LNCAP (cell line): ENCODE data around the gene APOBEC3A.

ENCODE experiments used
- TF ChIP-seq, protein P1 (sequence below): fragments of 450-650 bp; IDR thresholded peaks from 2 replicates; pipeline ENCODE4 v1.5.1; 2017; ENCODE audit warnings: mild to moderate bottlenecking

APOBEC3A gene

DNA sequence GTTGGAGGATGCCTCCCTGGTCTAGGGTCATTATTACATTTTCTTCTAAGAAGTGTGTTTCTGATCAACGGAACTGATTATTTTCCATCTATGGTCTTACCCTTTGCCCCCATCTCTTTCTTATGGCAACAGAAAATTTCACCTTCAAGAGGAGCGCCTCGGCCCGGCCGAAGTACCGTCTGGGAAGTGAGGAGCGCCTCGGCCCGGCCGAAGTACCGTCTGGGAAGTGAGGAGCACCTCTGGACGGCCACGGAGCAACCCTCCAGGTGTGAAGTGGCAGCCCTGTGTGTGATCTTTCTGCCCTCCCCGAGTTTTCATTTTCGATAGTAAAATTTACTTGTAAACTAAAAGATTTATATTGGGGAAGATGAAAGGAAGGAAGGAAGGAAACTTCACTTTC, 53.5 kb downstream of the APOBEC3A start:
- TF ChIP-seq, protein P1, sequence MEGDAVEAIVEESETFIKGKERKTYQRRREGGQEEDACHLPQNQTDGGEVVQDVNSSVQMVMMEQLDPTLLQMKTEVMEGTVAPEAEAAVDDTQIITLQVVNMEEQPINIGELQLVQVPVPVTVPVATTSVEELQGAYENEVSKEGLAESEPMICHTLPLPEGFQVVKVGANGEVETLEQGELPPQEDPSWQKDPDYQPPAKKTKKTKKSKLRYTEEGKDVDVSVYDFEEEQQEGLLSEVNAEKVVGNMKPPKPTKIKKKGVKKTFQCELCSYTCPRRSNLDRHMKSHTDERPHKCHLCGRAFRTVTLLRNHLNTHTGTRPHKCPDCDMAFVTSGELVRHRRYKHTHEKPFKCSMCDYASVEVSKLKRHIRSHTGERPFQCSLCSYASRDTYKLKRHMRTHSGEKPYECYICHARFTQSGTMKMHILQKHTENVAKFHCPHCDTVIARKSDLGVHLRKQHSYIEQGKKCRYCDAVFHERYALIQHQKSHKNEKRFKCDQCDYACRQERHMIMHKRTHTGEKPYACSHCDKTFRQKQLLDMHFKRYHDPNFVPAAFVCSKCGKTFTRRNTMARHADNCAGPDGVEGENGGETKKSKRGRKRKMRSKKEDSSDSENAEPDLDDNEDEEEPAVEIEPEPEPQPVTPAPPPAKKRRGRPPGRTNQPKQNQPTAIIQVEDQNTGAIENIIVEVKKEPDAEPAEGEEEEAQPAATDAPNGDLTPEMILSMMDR: no peak
